ENCODE results near the gene EDARADD. TPM values are rescaled to one million over a fixed set of nuclear protein-coding genes. Genes with fewer than 3 reads are reported as not detected.

EDARADD gene
- total and polyA plus RNA-seq, 2 of the 13 experiments (the other 11 are each of a cell fraction or from before 2014, with no cell fraction given), result 0.03 TPM; not detected in 1

- peak; percentile 10; the same call in 1 of the 2 replicates for TF ChIP-seq NR2F6 (IDR thresholded peaks at IDR 0.05)
- TF ChIP-seq NR2F6 (CRISPR knock-in tag; IDR thresholded peaks at IDR 0.05), result peak; percentile 38; the same call in 1 of the 2 replicates
- TF ChIP-seq PPARG (CRISPR knock-in tag; conservative IDR thresholded peaks at IDR 0.05), result peak; percentile 50; the same call in 1 of the 2 replicates
- no peak for TF ChIP-seq TRIM22 (IDR thresholded peaks at IDR 0.05)
- TF ChIP-seq ZBTB3 (CRISPR knock-in tag; IDR thresholded peaks at IDR 0.05; ENCODE audit: borderline replicate concordance, low read depth), result no peak
- no peak for TF ChIP-seq ZNF251 (CRISPR knock-in tag; IDR thresholded peaks at IDR 0.05)
- no peak for TF ChIP-seq BORCS8-MEF2B (CRISPR knock-in tag; IDR thresholded peaks at IDR 0.05)
- TF ChIP-seq SKI (IDR thresholded peaks at IDR 0.05; ENCODE audit: partially characterized antibody), result no peak
- no peak for TF ChIP-seq TERF1 (CRISPR knock-in tag; IDR thresholded peaks at IDR 0.05)
- TF ChIP-seq PRPF4 (IDR thresholded peaks at IDR 0.05; ENCODE audit: low read depth, low read length, poor library complexity, severe bottlenecking), result no peak
- no peak for TF ChIP-seq KAT7 (CRISPR knock-in tag; IDR thresholded peaks at IDR 0.05; ENCODE audit: borderline replicate concordance)
- TF ChIP-seq TRIM24 (CRISPR knock-in tag; IDR thresholded peaks at IDR 0.05), result no peak
- peak; percentile 38; the same call in 1 of the 2 replicates for TF ChIP-seq ZNF710 (CRISPR knock-in tag; IDR thresholded peaks at IDR 0.05; ENCODE audit: borderline replicate concordance)
- TF ChIP-seq ZBTB20 (CRISPR knock-in tag; IDR thresholded peaks at IDR 0.05; ENCODE audit: borderline replicate concordance, low read depth), result no peak
- TF ChIP-seq KAT8 (CRISPR knock-in tag; IDR thresholded peaks at IDR 0.05), result 0 out of 2 replicates have a peak, but pooled peaks have one; percentile 25
- TF ChIP-seq MATR3 (CRISPR knock-in tag; IDR thresholded peaks at IDR 0.05), result no peak
- TF ChIP-seq FLYWCH1 (CRISPR knock-in tag; IDR thresholded peaks at IDR 0.05), result no peak
- TF ChIP-seq TRAFD1 (CRISPR knock-in tag; IDR thresholded peaks at IDR 0.05; ENCODE audit: borderline replicate concordance), result no peak
- peak; percentile 70; the same call in 1 of the 2 replicates for TF ChIP-seq HMG20A (CRISPR knock-in tag; IDR thresholded peaks at IDR 0.05; ENCODE audit: borderline replicate concordance)
- TF ChIP-seq GATAD2A (CRISPR knock-in tag; IDR thresholded peaks at IDR 0.05), result peak; percentile 68
- peak; percentile 53; the same call in 1 of the 2 replicates for TF ChIP-seq TARDBP (CRISPR knock-in tag; IDR thresholded peaks at IDR 0.05)
- no peak for TF ChIP-seq HNRNPUL1 (IDR thresholded peaks at IDR 0.05; ENCODE audit: low read depth, low read length)
- 0 out of 2 replicates have a peak, but pooled peaks have one; percentile 15 for TF ChIP-seq TCF7 (IDR thresholded peaks at IDR 0.05; ENCODE audit: low read depth)
Measured at GRCh38 chr1:236516929-236517704, 123.0 kb downstream of the EDARADD start (continued).

Data from HepG2 (cell line).